K562 (cell line): ENCODE measurements around the gene ABRAXAS1.
A peak's percentile ranks its signal among the peaks of the same experiment; 100 is the strongest.

Experiments
- CEBPG ChIP-seq, 3 experiments: fragments of 200-800 bp in 1 of 3; sonication (Bioruptor generic) in 1 of 3; sonication (generic) in 1 of 3; formaldehyde crosslinking in 1 of 3; IDR thresholded peaks in 2 of 3; conservative IDR thresholded peaks in 1 of 3; 2 replicates each; pipeline versions ENCODE4 v1.6.1 to v1.8.0; 2016 to 2022; ENCODE audit warnings: missing compliant biosample characterization in 2 of 3, missing genetic modification characterization in 2 of 3, mild to moderate bottlenecking in 1 of 3, missing genetic modification reagents in 1 of 3
- ELK1 ChIP-seq: sonication (generic); formaldehyde crosslinking; IDR thresholded peaks from 2 replicates; pipeline ENCODE4 v1.8.1; 2022; ENCODE audit warnings: missing genetic modification reagents
- POLR2A ChIP-seq: fragments of 450-650 bp; conservative IDR thresholded peaks from 2 replicates; pipeline ENCODE4 v1.6.1; 2016
- SMARCA5 ChIP-seq: fragments of 450-650 bp; IDR thresholded peaks from 2 replicates; pipeline ENCODE4 v1.6.1; 2016
- TAL1 ChIP-seq: fragments of 450-650 bp; IDR thresholded peaks from 2 replicates; pipeline ENCODE4 v1.6.1; 2016; ENCODE audit warnings: mild to moderate bottlenecking
- ZNF217 ChIP-seq: sonication (generic); formaldehyde crosslinking; IDR thresholded peaks from 2 replicates; pipeline ENCODE4 v1.8.0; 2022; ENCODE audit warnings: mild to moderate bottlenecking, missing genetic modification reagents
- TF ChIP-seq, protein P1 (sequence below): sonication (generic); formaldehyde crosslinking; IDR thresholded peaks from 2 replicates; pipeline ENCODE4 v1.9.0; 2022; ENCODE audit warnings: mild to moderate bottlenecking, missing genetic modification reagents

DNA sequence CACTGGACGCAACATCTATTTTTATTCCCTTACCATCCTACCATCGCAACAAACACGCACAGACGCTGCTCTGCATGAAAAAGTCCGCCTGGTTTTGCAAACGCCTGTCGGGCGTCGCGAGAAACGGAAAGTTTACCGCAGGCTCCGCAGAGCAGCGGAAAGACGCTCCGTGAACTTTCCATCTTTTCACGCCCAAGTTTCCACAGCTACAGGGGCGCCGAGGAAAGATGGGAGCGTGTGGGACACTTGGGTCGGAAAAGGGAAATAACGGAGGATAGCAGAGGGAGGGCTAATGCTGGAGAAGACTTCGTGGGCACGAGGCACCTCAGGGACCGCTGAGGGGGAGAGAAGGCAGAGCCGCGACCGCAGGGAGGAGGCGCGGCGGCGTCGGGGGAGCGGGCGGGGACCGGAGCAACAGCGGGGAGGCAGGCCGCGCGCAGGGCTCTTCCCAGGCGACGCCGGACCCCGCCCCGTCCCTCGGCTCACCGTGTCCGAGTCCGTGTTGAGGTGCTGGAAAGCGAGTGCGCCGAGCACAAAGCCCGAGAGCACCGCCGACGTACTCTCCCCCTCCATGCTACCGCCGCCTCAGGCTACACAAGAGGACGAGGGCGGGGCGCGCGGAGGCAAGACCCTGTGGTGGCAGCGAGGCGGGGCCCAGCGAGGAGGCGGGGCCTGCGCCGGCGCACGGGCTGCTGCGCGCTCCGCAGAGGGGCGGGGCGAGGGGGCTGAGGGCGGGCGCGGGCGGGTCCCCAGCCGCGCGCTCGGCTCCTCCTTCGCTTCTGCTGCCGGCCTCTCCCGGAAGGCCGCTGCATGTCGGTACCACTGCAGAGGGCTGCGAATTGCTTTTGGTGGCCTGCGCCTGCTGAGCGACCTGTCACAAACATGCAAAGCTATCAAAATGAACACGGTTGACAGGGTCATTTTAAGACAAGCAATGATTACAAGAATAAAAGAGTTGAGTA is at the start of gene ABRAXAS1:
- TF ChIP-seq SMARCA5 (peak; percentile 63; the same call in 1 of the 2 replicates), POLR2A (peak; percentile 84), ZNF217 (CRISPR knock-in tag) (no peak), ELK1 (CRISPR knock-in tag) (no peak), CEBPG (CRISPR knock-in tag; IDR thresholded peaks at IDR 0.05) (no peak), CEBPG (tag; conservative IDR thresholded peaks at IDR 0.05 in 1 of 2, IDR thresholded peaks at IDR 0.05 in 1 of 2) (no peak), TAL1 (peak; percentile 6; the same call in 1 of the 2 replicates)
- TF ChIP-seq, protein P1, sequence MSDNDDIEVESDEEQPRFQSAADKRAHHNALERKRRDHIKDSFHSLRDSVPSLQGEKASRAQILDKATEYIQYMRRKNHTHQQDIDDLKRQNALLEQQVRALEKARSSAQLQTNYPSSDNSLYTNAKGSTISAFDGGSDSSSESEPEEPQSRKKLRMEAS (CRISPR knock-in tag), result peak; percentile 91
